GM21526 (cell line): ENCODE results near the gene ANO10.
"Not testable (repeated sequence)": the region's sequence is repeated elsewhere in the genome, so short reads cannot be mapped to it uniquely, and the experiment has no call there.

Experiments used
- ATAC-seq: cut with Tn5 transposase; IDR thresholded peaks from one replicate; pipeline ENCODE4 v1.9.1; 2021; ENCODE audit warnings: moderate library complexity; ENCODE audit not compliant: unreplicated experiment, low FRiP score

ANO10 gene

GRCh38 chr3:43363621-43364266 is 258.1 kb downstream of the ANO10 start:
- ATAC-seq: no peak

- ATAC-seq: no peak
These were observed 258.9 kb downstream of the ANO10 start for GRCh38 chr3:43362961-43363360.

DNA sequence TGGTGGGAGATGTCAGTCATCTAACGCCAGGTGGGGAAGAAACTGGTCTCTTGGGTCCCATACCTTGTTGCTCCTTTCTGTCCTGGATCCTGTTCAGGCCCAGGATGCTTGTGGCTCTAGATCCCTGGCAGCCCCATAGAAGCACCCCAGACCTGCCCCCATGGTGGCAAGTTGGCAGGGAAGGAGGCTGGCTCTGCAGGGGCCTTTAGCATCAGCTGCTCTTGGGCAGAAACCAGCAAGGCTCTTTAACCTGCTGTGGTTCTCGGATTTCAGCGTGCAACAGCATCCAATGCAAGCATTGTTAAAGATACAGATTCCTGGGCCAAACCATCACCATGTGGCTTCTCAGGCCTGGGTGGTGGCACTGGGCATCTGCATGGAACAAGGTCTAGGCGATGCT is 259.6 kb downstream of the ANO10 start:
- ATAC-seq: no peak

- no peak for ATAC-seq
These were observed 260.7 kb downstream of the ANO10 start for GRCh38 chr3:43361077-43361476.

GRCh38 chr3:43356033-43356432 is 265.8 kb downstream of the ANO10 start:
- not testable (repeated sequence) for ATAC-seq

GRCh38 chr3:43353923-43354670 is 267.7 kb downstream of the ANO10 start:
- no peak for ATAC-seq

- no peak for ATAC-seq
These were observed 268.4 kb downstream of the ANO10 start for GRCh38 chr3:43353393-43353792.

DNA sequence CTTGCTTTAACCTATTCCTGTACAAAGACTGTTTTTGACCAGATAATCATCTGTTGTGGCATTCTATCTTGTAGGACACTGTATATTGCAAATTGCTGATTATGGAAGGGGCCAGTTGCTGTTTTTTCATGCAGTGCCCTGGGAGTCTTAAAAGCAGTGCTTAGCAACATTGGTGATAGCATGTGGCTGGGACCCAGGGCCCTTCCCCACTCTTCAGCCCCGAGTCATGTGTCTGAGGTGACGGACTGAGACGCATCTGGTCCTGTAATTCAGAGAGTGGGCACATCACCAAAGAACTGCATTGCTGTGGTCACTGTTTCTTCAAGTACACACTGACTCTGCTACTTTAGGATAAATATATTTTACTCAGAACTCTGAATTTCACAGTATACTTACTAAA is 272.1 kb downstream of the ANO10 start:
- ATAC-seq: no peak

- no peak for ATAC-seq
These were observed 272.8 kb downstream of the ANO10 start for GRCh38 chr3:43348852-43349574.

GRCh38 chr3:43348350-43348749 is 273.5 kb downstream of the ANO10 start:
- no peak for ATAC-seq

GRCh38 chr3:43347774-43348173 is 274.0 kb downstream of the ANO10 start:
- no peak for ATAC-seq

DNA sequence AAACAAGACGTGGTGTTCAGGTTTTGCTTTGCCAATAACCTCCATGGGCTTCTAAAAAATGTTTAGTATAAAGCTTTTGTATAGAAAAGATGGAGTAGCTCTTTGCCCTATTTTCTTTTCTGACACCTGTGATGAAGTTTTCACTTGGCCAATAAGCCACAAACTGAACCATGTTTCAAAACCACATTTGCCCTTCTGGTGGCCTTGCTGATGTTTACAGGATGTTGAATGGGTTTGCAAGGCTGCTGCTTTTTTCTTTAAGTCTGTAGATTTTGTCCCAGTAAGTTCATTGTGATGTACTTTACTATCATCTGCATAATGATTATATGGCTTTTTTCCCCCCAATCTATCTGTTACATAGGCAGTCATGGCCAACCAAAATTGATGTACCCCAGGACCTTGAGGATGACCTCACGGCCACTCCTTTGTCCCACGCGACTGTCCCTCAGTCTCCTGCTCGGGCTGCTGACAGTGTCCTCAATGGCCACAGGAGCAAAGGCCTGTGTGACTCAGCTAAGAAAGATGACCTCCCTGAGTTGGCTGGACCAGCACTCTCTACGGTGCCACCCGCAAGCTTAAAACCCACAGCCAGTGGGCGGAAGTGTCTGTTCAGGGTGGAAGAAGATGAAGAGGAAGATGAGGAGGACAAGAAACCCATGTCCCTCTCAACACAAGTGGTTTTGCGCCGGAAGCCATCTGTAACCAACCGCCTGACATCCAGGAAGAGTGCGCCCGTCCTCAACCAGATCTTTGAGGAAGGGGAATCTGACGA is 274.6 kb downstream of the ANO10 start:
- no peak for ATAC-seq

DNA sequence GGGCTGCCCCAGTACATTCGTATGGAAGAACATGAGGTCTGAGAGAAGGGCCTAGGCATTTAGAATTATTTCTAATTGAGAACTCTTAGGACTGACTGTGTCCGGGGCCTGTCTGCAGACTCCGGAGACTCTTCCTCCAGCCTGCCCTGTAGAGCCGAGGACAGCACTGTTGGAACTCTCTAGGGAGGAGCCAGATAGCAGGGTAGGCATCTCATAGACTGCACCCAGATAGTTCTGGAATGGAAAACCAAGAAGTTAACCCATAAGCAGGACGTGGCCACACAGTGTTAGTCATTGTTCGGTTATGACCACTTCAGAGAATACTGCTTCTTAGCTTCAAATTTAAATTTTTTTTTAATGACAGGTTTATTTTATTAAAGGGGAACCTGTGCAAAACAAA is 275.9 kb downstream of the ANO10 start:
- ATAC-seq: no peak

DNA sequence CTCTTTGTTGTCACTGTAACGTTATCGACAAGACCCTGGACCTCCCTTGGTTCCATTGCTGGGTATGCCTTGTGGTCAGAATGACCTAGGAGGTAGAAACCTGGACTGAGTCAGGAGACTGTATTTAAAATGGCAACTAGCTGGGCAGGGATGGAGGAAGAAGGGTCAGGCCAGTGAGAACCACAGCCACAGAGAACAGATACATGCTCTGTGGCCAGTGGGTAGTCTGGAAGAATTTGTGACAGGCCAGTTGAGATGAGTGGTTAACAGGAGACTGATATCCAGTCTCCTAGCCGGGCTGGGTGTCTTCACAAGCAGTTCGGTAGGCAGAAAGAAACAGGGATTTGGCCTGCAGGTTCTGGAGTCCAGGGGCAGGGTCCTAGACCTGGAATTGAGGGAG is 276.6 kb downstream of the ANO10 start:
- ATAC-seq: no peak

DNA sequence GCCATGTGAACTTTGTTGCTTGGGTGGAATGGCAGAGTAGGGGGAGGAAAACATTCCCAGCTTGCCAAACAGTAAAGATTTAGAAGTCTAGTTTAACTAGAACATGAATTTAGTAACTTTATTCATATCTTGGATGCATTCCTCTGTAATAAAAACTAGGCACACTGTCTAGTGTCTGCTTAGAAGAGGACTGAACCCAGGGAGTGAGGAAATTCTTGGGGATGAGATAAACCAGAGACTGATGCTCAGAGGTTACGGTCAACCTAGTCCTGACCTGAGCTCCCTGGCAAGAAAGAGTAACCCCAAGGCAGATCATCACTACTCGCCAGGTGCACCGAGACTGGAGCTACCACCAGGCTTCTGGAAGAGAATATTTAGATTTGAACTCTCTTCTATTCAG is 277.3 kb downstream of the ANO10 start:
- ATAC-seq: no peak

DNA sequence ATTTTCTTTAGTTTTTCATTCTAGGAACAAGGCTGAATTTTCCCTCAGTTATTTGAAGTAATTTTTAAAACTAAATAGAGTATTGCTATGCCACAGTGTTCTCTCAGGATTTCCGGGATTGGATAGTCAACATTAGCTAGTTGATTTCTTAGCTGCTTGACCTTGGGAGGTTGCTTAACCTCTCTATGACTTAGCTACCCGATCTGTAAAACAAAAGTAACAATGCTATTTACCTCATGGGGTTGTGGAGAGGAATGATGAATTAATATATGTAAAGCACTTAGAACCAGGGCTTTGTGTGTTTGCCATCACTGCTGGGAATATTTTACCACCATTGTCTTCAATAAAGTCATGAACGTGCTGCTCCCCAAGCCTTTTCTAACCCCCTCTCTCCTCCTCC is 278.0 kb downstream of the ANO10 start:
- ATAC-seq: no peak

GRCh38 chr3:43343185-43343584 is 278.6 kb downstream of the ANO10 start:
- ATAC-seq: no peak

DNA sequence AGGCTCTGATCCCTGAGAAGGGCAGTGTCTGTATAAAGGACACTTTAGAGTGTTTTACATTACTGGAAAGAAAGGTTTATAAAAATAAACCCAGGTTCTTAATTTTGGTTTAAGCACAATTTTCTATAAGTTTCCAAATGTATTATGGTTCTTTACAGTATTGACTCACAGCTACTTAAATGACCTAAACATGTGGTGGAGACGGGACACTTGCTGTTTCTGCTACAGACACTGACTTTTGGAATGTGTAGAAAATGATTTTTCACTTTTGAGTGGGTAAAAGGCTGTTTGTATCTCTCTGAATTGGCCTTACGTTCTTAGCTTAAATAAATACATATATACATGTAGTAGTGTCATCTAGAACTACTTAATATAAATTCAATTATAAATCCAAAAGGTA is 280.0 kb downstream of the ANO10 start:
- ATAC-seq: no peak

DNA sequence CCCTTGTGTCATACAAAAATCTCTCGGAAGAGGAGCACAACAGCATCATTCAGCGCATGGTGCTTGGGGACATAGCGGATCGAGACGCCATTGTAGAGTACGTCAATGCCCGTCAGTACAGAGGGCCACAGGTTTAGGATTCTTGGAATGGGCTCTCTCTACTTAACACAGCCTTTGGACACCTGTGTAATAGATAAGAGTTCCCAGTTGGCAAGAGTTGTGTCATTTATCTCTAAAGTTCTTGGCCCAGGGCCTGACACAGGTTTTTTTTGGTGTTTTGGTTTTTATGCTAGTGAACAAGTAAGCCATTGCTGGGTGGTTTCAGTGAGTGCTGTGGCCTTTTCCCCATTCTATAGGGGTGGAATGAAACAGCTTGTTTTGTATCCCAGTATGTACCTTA is 281.4 kb downstream of the ANO10 start:
- no peak for ATAC-seq

- no peak for ATAC-seq
These were observed 283.5 kb downstream of the ANO10 start for GRCh38 chr3:43338295-43338694.

DNA sequence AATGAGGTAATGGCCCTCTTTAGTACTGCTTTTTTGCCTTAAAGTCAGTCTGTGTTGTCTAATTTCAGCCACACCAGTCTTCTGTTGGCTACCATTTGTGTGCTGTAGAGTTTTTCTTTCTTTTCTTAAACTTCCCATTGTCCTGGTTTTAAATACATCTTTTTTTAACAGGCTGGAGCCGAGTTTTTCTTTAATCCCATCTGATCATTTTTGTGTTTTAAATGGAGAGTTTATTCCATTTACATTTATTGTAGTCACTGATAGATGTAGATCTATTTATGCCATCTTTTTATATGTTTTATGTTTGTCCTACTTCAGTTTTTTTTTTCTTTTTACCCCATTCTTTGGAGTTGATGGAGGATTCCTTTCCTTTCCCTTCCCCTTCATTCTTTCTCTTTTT is 286.0 kb downstream of the ANO10 start:
- ATAC-seq: no peak
